ENCODE data around the gene WBP1. TPM values are rescaled to one million over a fixed set of nuclear protein-coding genes. Genes with fewer than 3 reads are reported as not detected.
A peak's percentile ranks its signal among the peaks of the same experiment; 100 is the strongest.
"Not testable (repeated sequence)": the region's sequence is repeated elsewhere in the genome, so short reads cannot be mapped to it uniquely, and the experiment has no call there.

The WBP1 gene
- total RNA-seq, 3 donors from 2014 or later, result 19.3 to 21.5 (median 19.4) TPM

DNA sequence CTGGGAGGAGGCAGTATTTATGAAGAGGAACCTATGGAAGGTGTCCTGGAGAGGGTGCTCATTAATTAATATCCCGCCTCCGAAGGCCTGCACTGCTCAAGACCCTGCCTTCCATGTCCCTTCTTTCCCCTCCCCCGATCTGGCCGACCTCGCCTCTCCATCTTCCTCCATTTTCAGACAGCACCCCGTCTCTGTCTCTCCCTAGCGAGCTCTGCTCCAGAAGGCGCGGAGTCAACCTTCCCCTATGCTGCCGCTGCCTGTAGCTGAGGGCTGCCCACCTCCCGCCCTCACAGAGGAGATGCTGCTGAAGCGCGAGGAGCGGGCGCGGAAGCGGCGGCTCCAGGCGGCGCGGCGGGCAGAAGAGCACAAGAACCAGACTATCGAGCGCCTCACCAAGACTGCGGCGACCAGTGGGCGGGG, 1.1 kb upstream of the WBP1 start:
- ATAC-seq, result no peak
- Mint-ChIP-seq H3K4me1 (ENCODE audit: low read depth) (peaks cover 64% of the 10 kb centered on the region), H3K36me3 (ENCODE audit: insufficient read depth) (peaks cover 21% of the 10 kb centered on the region), H3K9me3 (no peaks in the 10 kb centered on the region), H3K4me3 (peak overlapping the region; percentile 100), H3K27me3 (ENCODE audit: low read depth) (no peaks in the 10 kb centered on the region)
- no peak for DNase-seq

- H3K9me3 Mint-ChIP-seq, result no peaks in the 10 kb centered on the region
- peaks cover 23% of the 10 kb centered on the region for H3K36me3 Mint-ChIP-seq (ENCODE audit: insufficient read depth)
- peak; percentile 34 for ATAC-seq
- H3K4me1 Mint-ChIP-seq (ENCODE audit: low read depth), result peaks cover 60% of the 10 kb centered on the region
- H3K4me3 Mint-ChIP-seq, result peak overlapping the region; percentile 100
- H3K27me3 Mint-ChIP-seq (ENCODE audit: low read depth), result no peaks in the 10 kb centered on the region
- DNase-seq, result peak; percentile 79
Observed at GRCh38 chr2:74457549-74458131, 598 bp upstream of the WBP1 start.

DNA sequence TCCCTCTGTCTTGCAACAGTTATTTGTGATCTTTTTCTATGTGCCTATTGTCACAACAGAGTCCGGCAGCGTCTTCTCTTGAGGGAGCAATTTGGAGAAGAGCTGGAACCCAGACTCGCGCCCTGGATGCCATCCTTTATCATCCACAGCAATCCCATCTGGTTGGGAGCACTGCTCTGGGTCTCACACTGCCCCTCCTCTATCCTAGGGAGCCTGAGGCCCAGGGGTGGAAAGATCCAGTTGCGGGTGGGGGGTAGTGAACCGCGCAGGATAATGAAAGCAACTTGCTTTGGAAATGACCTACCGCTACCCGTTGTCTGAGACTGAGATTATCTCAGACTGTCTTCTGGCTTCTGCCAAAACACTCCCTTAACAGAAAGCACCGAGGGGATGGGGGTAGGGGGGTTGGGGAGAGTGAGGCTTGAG, 713 bp downstream of the WBP1 start:
- peaks cover 60% of the 10 kb centered on the region for H3K4me1 Mint-ChIP-seq (ENCODE audit: low read depth)
- peaks cover 26% of the 10 kb centered on the region for H3K36me3 Mint-ChIP-seq (ENCODE audit: insufficient read depth)
- H3K4me3 Mint-ChIP-seq, result peak overlapping the region; percentile 100
- no peak for ATAC-seq
- DNase-seq, result no peak
- no peaks in the 10 kb centered on the region for H3K9me3 Mint-ChIP-seq
- H3K27me3 Mint-ChIP-seq (ENCODE audit: low read depth), result no peaks in the 10 kb centered on the region

DNA sequence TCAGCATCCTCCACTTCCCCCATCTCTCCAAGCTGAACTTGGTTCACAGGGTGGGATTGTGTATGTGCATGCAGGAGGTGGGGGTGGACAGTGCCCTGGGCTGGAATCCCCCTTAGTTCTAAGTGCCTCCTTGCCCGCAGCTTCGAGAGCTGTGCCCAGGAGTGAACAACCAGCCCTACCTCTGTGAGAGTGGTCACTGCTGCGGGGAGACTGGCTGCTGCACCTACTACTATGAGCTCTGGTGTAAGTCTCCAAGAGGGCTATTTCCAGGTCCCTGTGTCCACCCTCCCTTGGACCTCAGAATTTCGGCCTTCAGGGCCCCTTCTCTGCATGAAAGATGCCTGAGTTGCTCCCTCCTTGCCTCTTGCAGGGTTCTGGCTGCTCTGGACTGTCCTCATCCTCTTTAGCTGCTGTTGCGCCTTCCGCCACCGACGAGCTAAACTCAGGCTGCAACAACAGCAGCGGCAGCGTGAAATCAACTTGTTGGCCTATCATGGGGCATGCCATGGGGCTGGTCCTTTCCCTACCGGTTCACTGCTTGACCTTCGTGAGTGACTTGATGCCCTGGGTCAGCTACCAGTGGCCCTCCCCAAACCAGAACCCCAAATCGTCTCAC, 1.4 kb downstream of the WBP1 start:
- Mint-ChIP-seq H3K36me3 (ENCODE audit: insufficient read depth) (peaks cover 26% of the 10 kb centered on the region), H3K4me1 (ENCODE audit: low read depth) (peaks cover 59% of the 10 kb centered on the region), H3K4me3 (peak overlapping the region; percentile 100)
- not testable (repeated sequence) for DNase-seq; ATAC-seq; H3K9me3 Mint-ChIP-seq; H3K27me3 Mint-ChIP-seq (ENCODE audit: low read depth)

- H3K4me3 Mint-ChIP-seq, result peak overlapping the region; percentile 100
- peaks cover 23% of the 10 kb centered on the region for H3K36me3 Mint-ChIP-seq (ENCODE audit: insufficient read depth)
- H3K4me1 Mint-ChIP-seq (ENCODE audit: low read depth), result peaks cover 53% of the 10 kb centered on the region
- H3K27me3 Mint-ChIP-seq (ENCODE audit: low read depth); H3K9me3 Mint-ChIP-seq; DNase-seq; ATAC-seq: not testable (repeated sequence)
Observed at GRCh38 chr2:74460187-74460586, 1.9 kb downstream of the WBP1 start.

GRCh38 chr2:74461187-74462053, 3.2 kb downstream of the WBP1 start:
- DNase-seq, result no peak
- Mint-ChIP-seq H3K27me3 (ENCODE audit: low read depth) (no peaks in the 10 kb centered on the region), H3K9me3 (no peaks in the 10 kb centered on the region), H3K4me3 (no peak overlapping the region), H3K4me1 (ENCODE audit: low read depth) (peaks cover 49% of the 10 kb centered on the region), H3K36me3 (ENCODE audit: insufficient read depth) (peaks cover 14% of the 10 kb centered on the region)
- no peak for ATAC-seq

DNA sequence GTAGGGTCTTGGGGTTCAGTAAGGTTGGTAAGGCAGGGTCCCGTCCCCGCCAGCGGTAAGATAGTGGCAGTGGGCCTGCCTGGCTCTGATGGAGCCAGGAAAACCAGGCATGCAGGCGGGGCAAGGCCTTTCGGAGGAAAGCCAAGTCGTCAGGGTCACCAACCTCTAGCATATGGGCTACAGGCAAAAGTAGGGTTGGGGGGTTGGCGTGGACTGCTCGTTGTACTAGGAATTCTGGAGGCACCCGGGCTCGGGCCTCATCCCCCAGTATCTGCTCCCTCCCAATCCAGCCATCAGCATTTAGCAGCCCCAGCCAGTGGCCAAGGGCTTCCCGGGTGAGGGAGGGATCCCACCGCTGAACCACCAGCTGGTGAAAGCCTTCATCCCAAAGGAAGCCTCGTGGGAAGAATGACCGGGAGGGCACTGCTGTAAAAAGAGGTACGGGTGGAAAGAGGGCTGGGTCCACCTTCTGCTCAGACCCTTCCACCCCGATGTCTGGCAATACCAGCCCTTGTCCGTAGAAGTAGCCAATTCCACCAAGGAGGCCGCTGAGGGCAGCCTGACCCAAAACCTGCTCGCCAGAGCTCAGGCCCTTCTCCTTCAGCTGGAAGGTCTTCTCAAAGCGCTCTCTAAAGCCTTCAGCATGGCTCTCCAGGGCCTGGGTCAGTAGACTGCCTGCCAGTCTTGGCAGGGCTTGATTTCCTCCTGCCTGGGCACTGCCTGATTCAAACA, 4.0 kb downstream of the WBP1 start:
- Mint-ChIP-seq H3K27me3 (ENCODE audit: low read depth) (no peaks in the 10 kb centered on the region), H3K4me3 (no peak overlapping the region), H3K36me3 (ENCODE audit: insufficient read depth) (peaks cover 12% of the 10 kb centered on the region), H3K4me1 (ENCODE audit: low read depth) (peaks cover 42% of the 10 kb centered on the region), H3K9me3 (no peaks in the 10 kb centered on the region)
- DNase-seq, result no peak
- no peak for ATAC-seq

DNA sequence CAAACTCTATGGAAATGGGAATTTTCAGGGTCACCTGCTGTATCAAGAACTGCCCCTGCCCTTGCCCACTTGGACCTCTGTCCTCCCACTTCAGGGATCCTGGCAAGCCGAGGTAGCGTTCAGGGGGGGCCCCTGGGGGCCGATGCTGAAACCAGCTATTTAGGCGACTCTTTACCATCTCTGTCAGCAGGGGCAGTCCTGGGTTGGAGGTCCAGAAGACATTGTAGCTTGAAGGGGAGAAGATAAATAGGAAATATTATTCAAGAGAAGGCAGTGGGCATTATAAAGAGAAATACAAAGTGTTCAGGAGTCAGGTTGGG, 4.5 kb downstream of the WBP1 start:
- H3K4me1 Mint-ChIP-seq (ENCODE audit: low read depth), result peaks cover 39% of the 10 kb centered on the region
- peak overlapping the region; percentile 35 for H3K4me3 Mint-ChIP-seq
- DNase-seq, result no peak
- H3K27me3 Mint-ChIP-seq (ENCODE audit: low read depth), result no peaks in the 10 kb centered on the region
- H3K36me3 Mint-ChIP-seq (ENCODE audit: insufficient read depth), result peaks cover 11% of the 10 kb centered on the region
- no peak for ATAC-seq
- H3K9me3 Mint-ChIP-seq, result no peaks in the 10 kb centered on the region

- DNase-seq (no peak), ATAC-seq (peak; percentile 3 to 5)
- no peaks in the 10 kb centered on the region for H3K27me3 Mint-ChIP-seq (ENCODE audit: low read depth)
- peak overlapping the region; percentile 96 for H3K4me3 Mint-ChIP-seq
- H3K9me3 Mint-ChIP-seq, result no peaks in the 10 kb centered on the region
- peaks cover 28% of the 10 kb centered on the region for H3K4me1 Mint-ChIP-seq (ENCODE audit: low read depth)
- peaks cover 11% of the 10 kb centered on the region for H3K36me3 Mint-ChIP-seq (ENCODE audit: insufficient read depth)
Observed at GRCh38 chr2:74464406-74464805, 6.2 kb downstream of the WBP1 start.

- DNase-seq; ATAC-seq; H3K27me3 Mint-ChIP-seq (ENCODE audit: low read depth); H3K9me3 Mint-ChIP-seq: not testable (repeated sequence)
- peaks cover 23% of the 10 kb centered on the region for H3K4me1 Mint-ChIP-seq (ENCODE audit: low read depth)
- H3K4me3 Mint-ChIP-seq, result peak overlapping the region; percentile 64
- peaks cover 15% of the 10 kb centered on the region for H3K36me3 Mint-ChIP-seq (ENCODE audit: insufficient read depth)
Observed at GRCh38 chr2:74470742-74471141, 12.5 kb downstream of the WBP1 start.

DNA sequence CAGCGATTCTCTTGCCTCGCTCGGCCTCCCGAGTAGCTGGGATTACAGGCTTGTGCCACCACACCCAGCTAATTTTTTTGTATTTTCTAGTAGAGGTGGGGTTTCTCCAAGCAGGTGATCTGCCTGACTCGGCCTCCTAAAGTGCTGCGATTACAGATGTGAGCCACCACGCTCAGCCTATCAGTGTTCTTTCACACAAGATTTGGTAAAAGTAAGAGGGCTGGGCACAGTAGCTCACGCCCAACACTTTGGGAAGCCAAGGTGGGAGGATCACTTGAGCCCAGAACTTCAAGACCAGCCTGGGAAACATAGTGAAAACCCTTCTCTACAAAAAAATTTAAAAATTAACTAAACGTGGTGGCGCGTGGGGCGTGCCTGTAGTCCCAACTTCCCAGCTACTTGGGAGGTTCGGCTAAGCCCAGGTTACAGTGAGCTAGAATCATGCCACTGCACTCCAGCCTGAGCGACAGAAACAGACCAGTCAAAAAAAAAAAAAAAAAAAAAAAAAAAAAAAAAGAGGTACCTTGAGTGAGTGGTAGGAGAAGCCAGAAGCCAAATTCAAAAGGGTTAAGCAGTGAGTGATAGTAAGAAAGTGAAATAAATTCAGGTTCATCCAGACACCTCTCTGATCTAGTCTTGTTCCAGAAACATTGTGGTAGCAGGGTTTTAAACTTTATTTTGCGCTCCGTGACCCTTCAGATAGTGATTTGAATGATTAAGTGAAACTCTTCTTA, 13.3 kb downstream of the WBP1 start:
- H3K36me3 Mint-ChIP-seq (ENCODE audit: insufficient read depth), result peaks cover 16% of the 10 kb centered on the region
- ATAC-seq (peak in 1 of 2 donors; percentile 3), DNase-seq (no peak)
- H3K9me3 Mint-ChIP-seq, result no peaks in the 10 kb centered on the region
- H3K4me1 Mint-ChIP-seq (ENCODE audit: low read depth), result peaks cover 20% of the 10 kb centered on the region
- H3K27me3 Mint-ChIP-seq (ENCODE audit: low read depth), result no peaks in the 10 kb centered on the region
- H3K4me3 Mint-ChIP-seq, result peak overlapping the region; percentile 99

DNA sequence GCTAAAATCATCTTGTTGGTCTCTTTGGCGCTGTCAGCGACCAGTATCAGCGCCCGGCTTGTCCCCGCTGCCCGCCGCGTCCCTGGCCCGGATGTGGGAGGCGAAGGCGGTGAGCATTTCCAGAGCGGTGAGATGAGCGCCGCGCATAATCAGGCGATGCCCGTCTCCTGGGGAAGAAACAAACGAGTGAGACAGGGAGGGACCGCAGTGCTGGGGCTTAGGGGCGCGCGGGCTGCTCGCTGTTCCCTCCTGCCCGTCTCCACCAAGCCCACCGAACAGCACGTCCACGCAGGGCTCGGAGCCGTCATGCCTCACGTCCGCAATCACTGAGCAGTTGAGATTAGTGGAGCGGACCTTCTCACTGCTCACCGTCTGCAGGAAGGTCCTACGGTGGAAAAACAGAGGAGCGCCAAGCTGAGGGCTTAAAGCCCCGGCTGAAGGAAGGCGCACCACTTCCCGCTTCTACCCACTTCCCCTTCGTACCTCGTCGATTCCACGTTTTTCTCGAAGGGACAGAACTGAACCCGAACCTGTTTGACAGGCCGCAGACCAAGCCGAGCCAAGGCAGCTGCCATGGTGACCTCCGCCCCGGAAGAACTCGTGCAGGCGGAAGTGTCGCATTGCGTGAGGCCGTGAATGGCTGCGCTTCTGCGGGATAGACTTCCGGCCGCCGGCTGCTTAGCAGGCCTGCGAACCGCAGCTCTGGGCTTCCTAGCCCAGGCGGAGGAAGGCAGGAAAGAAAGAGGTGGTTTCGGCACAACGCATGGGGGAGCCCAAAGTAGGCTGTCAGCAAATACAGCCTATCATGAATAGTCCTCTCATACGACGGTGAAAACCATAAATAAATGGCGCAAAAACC, 14.1 kb downstream of the WBP1 start, which contains the start of gene MRPL53:
TSS of gene MRPL53 (minus strand) at position 595 of the 859 bp plus-strand sequence. CDS start at position 575, 20 bp downstream.
- Mint-ChIP-seq H3K4me3 (peak within 1 kb of the TSS; percentile 99), H3K4me1 (ENCODE audit: low read depth) (peaks cover 20% of the 10 kb centered on the region), H3K36me3 (ENCODE audit: insufficient read depth) (peaks cover 16% of the 10 kb centered on the region), H3K9me3 (no peaks in the 10 kb centered on the region), H3K27me3 (ENCODE audit: low read depth) (no peaks in the 10 kb centered on the region)
- ATAC-seq (peak; percentile 96 to 97), DNase-seq (peak; percentile 96)

DNA sequence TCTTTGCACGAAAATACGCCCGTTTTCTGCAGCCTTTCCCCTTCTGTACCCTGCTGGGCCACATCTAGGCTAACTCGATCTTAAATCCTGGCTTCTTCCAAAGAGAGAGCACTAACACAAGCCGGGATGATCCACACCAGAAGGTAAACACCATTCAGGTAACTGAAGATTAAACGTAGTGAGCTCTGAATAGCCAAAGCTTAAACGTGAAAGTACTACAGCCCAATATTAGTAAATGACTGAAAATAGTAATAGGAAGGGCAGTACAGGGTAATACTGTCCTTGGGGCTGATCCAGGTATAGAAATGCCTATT, 14.7 kb downstream of the WBP1 start:
- Mint-ChIP-seq H3K4me3 (peak overlapping the region; percentile 99), H3K27me3 (ENCODE audit: low read depth) (no peaks in the 10 kb centered on the region), H3K9me3 (no peaks in the 10 kb centered on the region), H3K36me3 (ENCODE audit: insufficient read depth) (peaks cover 19% of the 10 kb centered on the region), H3K4me1 (ENCODE audit: low read depth) (peaks cover 20% of the 10 kb centered on the region)
- DNase-seq (no peak), ATAC-seq (peak in 1 of 2 donors; percentile 1)
